ENCODE results near the gene RPS19BP1.

- TF ChIP-seq EZH2 (IDR thresholded peaks at IDR 0.05; ENCODE audit: insufficient read depth, low read length) (no peak), CTCF (IDR thresholded peaks at IDR 0.05; ENCODE audit: insufficient read depth, low read depth, low read length) (no peak)
These were observed 35.1 kb downstream of the RPS19BP1 start for GRCh38 chr22:39497429-39497828.

Data from astrocyte (in vitro differentiated cells and primary cell).